Activated CD4-positive, alpha-beta T cell treated with anti-CD3 and anti-CD28 coated beads, Interleukin-10, Interleukin-2, amounts not matched to agents 100 ng/mL and 50 ng/mL, durations not matched to agents 16 hours and 8 hours (primary cell): ENCODE data around the gene ENTPD2.

ENCODE experiments used
- DNase-seq: peaks from one replicate; pipeline ENCODE4 v3.0.0-alpha.2; 2020

ENTPD2 gene

DNA sequence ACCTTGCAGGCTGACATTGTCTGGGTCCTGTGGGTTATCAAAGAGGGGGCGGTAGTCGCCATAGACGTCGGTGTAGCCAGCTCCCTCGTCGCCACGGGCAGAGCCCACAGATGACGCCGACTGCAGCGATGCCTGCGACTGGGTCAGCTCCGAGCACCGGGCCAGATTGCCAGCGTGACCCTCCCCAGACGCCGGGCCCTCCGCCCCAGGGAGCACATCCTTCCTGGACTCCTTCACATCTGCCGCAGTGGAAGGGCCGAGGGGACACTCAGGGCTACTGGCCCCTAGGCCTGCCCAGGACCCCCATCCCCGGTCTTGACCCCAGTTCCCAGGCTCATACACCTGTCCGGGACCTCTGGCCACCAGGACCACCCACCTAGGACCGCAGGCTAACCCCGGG lies 39.7 kb downstream of the ENTPD2 start:
- no peak for DNase-seq

DNA sequence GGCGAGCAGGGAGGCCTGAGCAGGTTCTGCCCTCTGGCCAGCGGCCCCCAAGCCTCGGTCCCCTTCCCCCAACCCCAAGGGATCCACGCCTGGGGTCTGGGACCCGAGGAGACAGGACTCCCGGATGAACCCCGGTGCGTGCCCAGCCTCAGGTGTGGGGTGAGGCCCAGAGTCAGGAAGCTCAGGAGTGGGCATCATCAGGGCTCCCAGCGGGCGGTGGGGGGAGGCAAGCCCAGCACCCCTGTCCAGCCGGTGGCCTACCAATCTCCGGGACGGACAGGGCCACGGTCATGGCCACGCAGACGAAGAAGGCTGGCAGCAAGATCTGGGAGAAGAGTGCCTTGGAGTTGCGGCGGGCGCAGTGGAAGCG lies 40.3 kb downstream of the ENTPD2 start:
- no peak for DNase-seq

DNA sequence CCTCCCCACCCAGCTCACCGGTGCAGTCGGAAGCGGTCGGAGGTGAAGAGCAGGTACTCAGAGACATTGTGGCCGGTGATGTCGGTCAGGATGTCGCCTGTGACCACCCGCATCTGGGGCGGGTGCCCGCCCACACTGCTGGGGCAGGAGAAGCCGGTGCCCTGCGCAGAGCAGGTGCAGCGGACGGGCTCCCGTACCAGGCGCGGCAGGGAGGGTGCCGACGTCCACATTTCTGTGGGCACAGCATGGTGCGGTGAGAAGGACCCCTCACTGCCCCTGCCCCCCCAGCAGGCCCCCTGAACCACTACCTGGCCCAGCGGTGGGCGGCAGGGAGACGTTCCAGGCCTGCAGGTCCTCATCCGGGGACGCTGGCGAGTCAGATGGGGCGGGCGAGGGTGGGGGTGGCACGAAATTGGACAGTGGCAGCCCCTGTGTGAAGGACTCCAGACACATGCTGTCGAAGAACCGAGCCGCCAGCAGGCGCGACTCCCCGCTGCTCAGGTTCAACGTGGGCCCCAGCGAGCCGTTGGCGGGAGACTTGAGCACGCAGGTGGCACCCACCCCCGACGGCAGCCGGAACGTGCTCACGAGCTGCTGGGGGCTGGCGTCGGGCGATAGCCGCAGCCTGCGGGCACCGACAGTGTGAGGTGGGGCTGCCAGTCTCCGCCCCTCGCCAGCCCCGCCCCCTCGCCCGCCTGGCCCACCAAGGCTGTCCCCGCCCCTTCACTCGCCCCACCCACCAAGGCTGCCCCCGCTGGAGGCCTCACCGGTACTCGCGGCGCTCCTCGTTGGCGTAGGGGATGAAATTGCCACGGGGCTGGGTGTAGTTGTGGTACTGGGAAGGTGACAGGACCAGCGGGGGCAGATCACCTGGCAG lies 40.9 kb downstream of the ENTPD2 start:
- no peak for DNase-seq

DNA sequence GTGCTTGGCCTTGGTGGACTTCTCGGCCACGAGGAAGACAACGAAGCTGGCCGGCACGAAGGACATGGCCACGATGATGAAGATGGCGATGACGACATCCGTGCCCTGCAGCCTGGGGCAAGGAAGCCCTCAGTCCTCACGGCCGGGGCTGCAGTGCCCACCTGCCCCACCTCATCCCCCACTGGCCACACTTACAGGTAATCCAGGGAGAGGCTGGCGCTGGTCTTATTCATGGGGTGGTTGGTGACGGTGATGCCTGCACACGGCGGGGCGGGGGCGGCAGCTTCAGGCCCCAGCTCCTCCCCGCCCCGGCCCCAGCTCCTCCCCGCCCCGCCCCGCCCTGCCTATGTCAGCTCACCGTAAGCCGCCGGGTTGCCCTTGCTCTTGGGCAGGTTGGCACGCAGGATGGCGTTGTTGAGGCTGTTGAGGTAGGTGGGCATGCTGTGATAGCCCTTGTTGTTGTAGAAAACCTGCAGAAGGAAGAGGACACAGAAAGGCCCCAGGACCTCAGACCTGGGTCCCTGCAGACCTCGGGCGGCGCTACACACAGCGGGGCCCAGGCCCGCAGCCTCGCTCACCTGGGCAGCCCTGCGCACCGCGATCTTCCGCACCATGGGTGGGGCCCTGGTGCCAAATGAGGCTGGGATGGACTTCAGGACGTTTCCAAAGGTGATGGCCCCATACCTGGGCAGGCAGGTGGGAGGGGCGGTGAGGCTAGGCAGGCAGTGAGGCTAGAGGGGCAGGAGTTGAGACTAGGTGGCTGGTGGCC lies 41.8 kb downstream of the ENTPD2 start:
- no peak for DNase-seq

DNA sequence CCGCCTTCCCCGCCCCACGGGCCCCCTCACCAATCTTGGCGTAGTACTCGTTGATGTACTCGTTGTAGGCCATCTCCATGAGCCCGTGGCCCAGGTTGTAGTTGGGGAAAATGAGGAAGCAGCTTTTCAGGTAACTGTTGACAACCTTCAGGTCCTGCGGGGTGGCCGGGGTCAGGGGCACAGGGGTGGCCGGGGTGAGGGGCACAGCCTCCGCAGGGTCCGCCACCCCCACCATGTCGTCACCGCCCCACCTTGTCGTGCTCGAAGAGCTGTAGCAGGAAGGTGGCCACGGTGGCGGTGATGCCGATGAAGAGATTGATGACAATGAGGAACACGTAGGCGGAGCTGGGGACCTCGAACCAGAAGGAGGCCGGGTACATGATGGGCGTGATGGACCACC lies 42.7 kb downstream of the ENTPD2 start:
- DNase-seq = no peak

DNA sequence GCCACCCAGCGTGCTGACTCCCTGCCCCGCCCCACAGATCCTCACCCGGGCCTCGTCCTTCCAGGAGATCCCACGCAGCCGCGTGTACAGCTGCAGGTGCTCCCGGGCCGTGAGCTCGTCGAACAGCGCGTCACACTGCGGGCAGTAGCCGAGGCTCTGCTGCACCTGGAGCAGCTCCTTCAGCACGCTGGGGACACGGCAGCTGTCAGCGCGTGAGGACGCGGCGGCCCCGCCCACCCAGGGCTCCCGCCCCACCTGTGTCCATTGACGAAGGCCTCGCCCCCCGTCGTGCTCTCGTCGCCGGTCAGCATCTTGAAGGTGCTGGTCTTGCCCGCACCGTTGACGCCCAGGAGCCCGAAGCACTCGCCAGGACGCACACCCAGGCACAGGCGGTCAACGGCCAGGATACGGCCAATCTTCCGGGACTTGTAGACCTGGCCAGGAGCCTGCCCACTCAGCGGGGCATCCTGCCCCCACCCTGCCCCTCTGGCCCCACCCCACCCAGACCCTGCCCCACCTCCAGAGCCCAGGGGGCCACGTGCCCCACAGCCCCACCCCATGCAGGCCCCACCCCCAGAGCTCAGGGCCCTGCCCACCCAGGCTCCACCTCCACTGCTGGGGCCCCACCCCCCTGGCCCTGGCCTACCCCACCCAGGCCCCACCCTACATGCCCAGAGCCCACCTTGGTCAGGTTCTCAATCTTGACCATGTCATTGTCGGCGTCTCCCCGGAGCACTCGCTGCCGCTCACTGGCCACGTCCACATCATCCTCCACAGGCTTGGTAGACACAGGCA lies 43.7 kb downstream of the ENTPD2 start:
- no peak for DNase-seq

DNA sequence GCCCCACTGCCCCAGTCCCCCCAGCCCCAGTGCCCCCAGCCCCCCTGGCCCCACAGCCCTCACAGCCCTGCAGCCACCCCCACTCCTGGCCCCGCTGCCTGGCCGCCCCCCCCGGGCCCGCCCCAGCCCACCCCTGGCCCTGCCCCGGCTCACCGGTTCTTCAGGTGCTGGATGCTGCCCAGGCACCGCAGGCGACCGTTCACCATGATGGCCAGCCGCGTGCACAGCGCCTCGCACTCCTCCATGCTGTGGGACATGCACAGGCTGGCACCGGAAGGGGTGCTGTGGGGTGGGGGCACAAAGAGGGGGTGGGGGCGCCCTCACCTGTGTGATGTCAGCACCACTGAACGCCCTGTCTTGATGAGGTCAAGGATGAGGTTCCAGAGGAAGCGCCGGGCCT lies 44.6 kb downstream of the ENTPD2 start:
- DNase-seq = no peak

DNA sequence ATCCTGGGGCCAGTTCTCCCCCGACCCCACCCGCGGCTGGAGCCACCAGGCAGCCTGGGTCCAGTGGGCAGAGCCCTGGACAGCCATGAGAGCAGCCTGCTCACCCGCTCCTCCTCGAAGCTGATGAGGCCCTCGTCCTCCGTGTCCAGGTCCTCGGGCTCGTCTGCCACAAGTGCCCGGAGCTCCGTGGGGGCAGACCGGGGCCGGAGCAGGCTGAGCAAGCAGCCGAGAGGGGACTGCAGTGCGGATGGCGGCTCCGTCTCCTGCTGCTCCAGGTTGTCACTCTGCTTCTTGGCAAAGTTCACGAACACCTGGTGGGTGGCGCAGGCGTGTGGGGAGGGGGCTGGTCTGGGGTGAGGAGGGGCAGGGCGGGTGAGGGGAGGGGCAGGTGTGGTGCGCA lies 45.5 kb downstream of the ENTPD2 start:
- DNase-seq = no peak

DNA sequence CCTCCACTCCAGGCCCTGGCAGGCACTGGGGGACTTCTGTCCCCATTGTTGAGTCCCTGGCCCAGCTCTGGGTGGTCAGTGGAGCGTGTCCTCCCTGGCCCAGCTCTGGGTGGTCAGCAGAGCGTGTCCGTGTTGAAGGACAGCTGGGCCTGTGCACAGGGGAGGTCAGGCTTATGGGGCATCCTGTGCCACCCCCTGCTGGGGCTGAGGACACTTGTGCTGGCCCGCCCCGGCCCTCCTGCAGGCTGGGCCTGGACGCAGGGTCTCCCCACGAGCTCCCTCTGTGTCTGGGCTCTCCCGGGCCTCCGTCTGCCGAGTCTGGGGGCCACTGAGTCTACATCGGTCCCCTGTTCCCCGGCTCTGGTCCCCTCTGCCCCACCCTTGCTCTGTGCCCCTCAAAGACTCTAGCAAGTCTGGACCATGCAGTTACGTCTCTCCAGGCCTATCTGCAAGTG lies 46.0 kb downstream of the ENTPD2 start:
- no peak for DNase-seq

DNA sequence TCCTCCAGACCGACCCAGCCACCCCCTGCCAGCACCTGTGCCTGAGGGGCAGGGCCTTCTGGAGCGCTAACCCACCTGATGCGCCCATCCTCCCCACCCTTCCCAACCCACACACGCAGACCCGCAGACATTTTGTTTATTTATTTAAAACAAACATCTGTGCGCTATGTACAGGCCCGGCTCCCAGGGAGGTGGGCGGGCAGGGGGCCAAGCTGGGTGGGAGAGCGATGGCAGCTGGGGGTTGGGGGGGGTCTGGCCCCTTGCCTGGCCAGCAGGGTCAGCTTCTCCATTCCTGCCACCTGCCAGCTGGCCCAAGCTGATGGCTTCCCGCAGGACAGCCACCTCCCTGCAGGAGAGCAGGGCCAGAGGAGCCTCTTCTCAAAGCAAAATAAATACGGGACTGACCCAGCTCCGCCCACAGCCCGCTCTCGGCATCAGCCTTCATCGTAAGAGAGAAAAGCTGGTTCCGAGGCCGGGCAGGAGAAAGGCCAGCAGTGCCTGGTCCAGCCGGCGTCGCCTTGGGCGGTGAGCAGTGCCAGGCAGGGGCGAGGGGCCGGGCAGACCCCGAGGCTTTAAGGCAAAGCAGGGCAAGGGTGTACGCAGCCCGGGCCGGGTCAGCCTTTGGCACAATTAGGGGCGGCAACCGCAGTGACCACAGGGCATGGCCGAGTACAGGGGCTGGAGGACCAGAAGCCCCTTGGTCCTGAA lies 46.6 kb downstream of the ENTPD2 start:
- DNase-seq = no peak

DNA sequence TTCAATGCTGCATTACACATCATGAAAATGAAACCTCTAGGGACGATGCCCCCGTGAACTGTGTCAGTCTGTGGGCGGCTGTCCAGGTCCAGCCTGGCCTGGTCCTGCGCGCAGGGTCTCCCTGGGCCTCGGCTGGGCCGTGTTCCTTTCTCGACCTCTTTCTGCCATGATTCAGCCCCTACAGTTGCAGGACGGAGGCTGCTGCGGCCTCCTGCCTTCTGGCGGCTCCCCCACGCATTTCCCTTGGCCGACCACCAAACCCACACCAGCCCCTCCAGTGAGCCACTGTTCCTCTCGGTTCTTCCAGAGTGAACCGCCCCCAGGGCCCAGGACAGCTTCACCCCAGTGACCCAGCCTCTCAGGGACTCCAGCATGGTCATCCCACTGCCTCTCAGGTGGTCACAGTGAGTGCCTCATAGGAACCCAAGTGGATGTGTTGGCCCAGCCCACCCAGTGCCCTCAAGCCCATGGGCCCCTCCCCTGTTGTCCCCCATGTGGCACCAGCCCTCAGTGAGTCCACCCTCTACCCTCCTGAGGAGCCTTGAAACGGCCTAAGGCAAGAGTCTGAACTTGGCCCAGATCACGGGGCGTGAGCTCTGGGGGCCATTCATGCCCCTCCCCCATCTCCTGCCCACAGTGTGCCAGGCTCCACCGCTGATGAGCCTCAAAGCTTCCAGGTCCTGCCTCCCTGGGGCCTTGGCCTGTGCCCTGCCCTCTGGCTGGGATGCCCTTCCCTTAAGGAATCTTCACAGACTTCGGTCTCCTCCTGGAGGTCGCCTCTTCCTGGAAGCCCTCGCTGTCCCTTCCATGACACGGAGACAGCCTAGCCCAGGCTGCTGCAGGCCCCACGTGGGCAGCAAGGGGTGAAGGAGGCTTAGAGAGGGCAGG lies 47.5 kb downstream of the ENTPD2 start:
- DNase-seq = no peak

DNA sequence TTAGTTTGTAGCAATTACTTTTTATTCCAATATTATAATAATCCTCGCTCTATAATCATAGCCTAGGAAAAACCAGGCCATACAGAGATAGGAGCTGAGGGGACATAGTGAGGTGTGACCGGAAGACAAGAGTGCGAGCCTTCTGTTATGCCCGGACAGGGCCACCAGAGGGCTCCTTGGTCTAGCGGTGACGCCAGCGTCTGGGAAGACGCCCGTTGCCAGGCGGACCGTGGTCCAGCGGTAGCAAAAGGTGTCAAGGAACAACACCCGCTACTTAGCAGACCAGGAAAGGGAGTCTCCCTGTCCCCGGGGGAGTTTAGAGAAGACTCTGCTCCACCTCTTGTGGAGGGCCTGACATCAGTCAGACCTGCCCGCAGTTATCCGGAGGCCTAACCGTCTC lies 49.6 kb downstream of the ENTPD2 start:
- peak; percentile 26 for DNase-seq

DNA sequence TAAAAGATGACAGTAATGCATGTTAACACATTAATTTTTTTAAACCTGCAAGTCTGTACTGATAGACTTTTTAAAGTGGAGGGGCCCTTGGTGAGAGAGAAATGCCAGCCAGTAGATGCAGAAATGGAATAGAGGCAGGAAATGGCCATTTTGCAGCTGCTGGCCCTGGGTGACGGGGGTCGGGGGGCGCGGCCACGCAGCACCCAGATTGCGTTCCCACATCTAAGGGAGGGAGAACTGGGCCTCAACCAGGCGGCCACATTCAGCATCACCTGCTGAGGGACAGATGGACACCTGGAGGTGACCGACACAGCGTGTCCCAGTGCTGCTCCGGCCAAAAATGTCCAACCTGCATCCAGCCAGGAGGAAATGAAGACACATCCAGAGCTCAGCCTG lies 51.2 kb downstream of the ENTPD2 start:
- no peak for DNase-seq

DNA sequence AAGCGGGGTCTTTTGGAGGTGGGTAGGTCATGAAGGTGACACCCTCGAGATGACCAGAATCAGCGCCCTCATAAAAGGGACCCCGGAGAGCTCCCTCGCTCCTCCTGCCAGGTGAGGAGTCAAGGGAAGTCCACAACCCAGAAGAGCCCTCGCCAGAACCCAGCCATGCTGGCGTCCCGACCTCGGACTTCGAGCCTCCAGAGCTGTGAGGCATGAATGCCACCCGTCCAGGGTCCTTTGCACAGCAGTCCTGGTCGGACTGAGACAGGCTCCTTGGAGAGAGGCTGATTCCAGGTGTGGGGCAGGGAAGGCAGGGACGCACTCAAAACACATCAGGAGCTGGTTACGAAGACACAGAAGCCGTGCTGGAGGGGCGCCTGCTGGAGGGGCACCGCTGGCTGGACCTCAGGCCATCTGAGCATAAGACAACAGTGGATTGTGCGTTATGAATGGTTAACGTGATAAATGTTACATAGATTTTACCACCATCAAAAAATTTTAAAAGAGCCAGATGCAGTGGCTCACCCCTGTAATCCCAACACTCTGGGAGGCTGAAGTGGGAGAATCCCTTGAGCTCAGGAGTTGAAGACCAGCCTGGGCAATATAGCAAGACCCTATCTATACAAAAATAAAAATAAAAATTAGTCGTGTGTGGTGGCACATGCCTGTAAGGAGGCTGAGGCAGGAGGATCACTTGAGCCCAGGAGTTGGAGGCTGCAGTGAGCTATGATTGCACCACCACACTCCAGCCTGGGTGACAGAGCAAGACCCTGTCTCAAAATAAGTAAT lies 51.8 kb downstream of the ENTPD2 start:
- DNase-seq = no peak

DNA sequence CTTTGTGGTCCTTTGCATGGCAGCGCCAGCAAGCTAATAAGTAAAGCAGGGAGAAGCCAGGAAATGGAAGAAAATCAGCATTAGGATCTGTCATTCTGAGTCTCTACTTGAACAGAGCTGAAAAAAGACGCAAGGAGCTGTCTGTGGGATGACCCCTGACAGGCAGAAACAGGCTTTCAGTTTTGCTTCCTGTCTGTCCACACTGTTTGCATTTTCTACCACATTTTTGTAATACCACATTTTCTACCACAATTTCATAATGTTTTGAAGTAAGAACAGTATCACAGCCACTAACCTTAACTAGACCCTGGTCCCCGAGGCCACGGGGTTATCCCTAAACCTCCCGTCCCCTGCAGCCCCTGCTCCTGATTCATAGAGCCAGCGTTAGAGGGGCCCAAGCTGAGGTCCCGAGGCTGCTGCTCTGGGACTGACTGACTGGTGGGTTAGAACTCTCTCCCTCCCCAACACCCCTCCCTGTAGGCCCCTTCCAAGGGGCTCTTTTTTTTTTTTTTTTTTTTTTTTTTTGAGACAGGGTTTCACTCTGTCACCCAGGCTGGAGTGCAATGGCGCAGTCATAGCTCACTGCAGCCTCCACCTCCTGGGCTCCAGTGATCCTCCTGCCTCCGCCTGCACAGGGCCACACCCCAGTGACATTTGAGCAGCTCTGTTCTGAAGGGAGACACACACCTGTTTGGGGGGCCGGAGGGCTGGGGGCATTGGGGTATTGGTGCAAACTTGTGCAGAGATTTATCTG lies 53.5 kb downstream of the ENTPD2 start:
- DNase-seq = peak; percentile 73
